ENCODE data around the gene CAMKK1. TPM values are rescaled to one million over a fixed set of nuclear protein-coding genes. Genes with fewer than 3 reads are reported as not detected.
A peak's percentile ranks its signal among the peaks of the same experiment; 100 is the strongest.

The CAMKK1 gene
- total RNA-seq, 1 donor from 2014 or later, result 4.5 TPM

- H3K36me3 Mint-ChIP-seq (ENCODE audit: low read depth), result no peaks in the 10 kb centered on the region
- no peak for DNase-seq (ENCODE audit: low read depth, low spot score)
- H3K9me3 Mint-ChIP-seq, result no peaks in the 10 kb centered on the region
- peaks cover 22% of the 10 kb centered on the region for H3K27me3 Mint-ChIP-seq (ENCODE audit: low read depth)
- TF ChIP-seq CTCF (conservative IDR thresholded peaks at IDR 0.05), result no peak
- H3K27ac Mint-ChIP-seq (ENCODE audit: unreplicated experiment), result peak overlapping the region; percentile 8
- peak overlapping the region; percentile 23 for H3K4me3 Mint-ChIP-seq
- H3K4me1 Mint-ChIP-seq, result peaks cover 15% of the 10 kb centered on the region
Observed at GRCh38 chr17:3887394-3887793, 5.5 kb downstream of the CAMKK1 start.

GRCh38 chr17:3886776-3887175, 6.1 kb downstream of the CAMKK1 start:
- no peak overlapping the region for H3K4me3 Mint-ChIP-seq
- H3K27ac Mint-ChIP-seq (ENCODE audit: unreplicated experiment), result no peak overlapping the region
- no peaks in the 10 kb centered on the region for H3K36me3 Mint-ChIP-seq (ENCODE audit: low read depth)
- H3K9me3 Mint-ChIP-seq, result no peaks in the 10 kb centered on the region
- H3K4me1 Mint-ChIP-seq, result peaks cover 14% of the 10 kb centered on the region
- TF ChIP-seq CTCF (conservative IDR thresholded peaks at IDR 0.05), result no peak
- peaks cover 19% of the 10 kb centered on the region for H3K27me3 Mint-ChIP-seq (ENCODE audit: low read depth)
- DNase-seq (ENCODE audit: low read depth, low spot score), result no peak

- no peak for TF ChIP-seq CTCF (conservative IDR thresholded peaks at IDR 0.05)
- no peak overlapping the region for H3K4me3 Mint-ChIP-seq
- peaks cover 11% of the 10 kb centered on the region for H3K27me3 Mint-ChIP-seq (ENCODE audit: low read depth)
- peaks cover 12% of the 10 kb centered on the region for H3K4me1 Mint-ChIP-seq
- no peaks in the 10 kb centered on the region for H3K36me3 Mint-ChIP-seq (ENCODE audit: low read depth)
- H3K27ac Mint-ChIP-seq (ENCODE audit: unreplicated experiment), result no peak overlapping the region
- no peaks in the 10 kb centered on the region for H3K9me3 Mint-ChIP-seq
- no peak for DNase-seq (ENCODE audit: low read depth, low spot score)
Observed at GRCh38 chr17:3885970-3886369, 6.9 kb downstream of the CAMKK1 start.

- Mint-ChIP-seq H3K9me3 (no peaks in the 10 kb centered on the region), H3K27me3 (ENCODE audit: low read depth) (peaks cover 4% of the 10 kb centered on the region), H3K27ac (ENCODE audit: unreplicated experiment) (no peak overlapping the region), H3K36me3 (ENCODE audit: low read depth) (no peaks in the 10 kb centered on the region), H3K4me1 (peaks cover 6% of the 10 kb centered on the region), H3K4me3 (no peak overlapping the region)
- no peak for DNase-seq (ENCODE audit: low read depth, low spot score)
- TF ChIP-seq CTCF (conservative IDR thresholded peaks at IDR 0.05), result no peak
Observed at GRCh38 chr17:3885271-3885670, 7.6 kb downstream of the CAMKK1 start.

- TF ChIP-seq CTCF (conservative IDR thresholded peaks at IDR 0.05), result no peak
- Mint-ChIP-seq H3K27me3 (ENCODE audit: low read depth) (peaks cover under 1% of the 10 kb centered on the region), H3K27ac (ENCODE audit: unreplicated experiment) (no peak overlapping the region), H3K4me1 (peaks cover 14% of the 10 kb centered on the region), H3K36me3 (ENCODE audit: low read depth) (no peaks in the 10 kb centered on the region), H3K4me3 (no peak overlapping the region), H3K9me3 (no peaks in the 10 kb centered on the region)
- no peak for DNase-seq (ENCODE audit: low read depth, low spot score)
Observed at GRCh38 chr17:3884188-3884587, 8.7 kb downstream of the CAMKK1 start.

- Mint-ChIP-seq H3K27me3 (ENCODE audit: low read depth) (no peaks in the 10 kb centered on the region), H3K36me3 (ENCODE audit: low read depth) (no peaks in the 10 kb centered on the region), H3K27ac (ENCODE audit: unreplicated experiment) (no peak overlapping the region), H3K9me3 (no peaks in the 10 kb centered on the region), H3K4me1 (peaks cover 16% of the 10 kb centered on the region), H3K4me3 (no peak overlapping the region)
- TF ChIP-seq CTCF (conservative IDR thresholded peaks at IDR 0.05), result no peak
- DNase-seq (ENCODE audit: low read depth, low spot score), result no peak
Observed at GRCh38 chr17:3882276-3882675, 10.6 kb downstream of the CAMKK1 start.
